ENCODE measurements around the gene KIF26A. TPM values are rescaled to one million over a fixed set of nuclear protein-coding genes. Genes with fewer than 3 reads are reported as not detected.
"Not testable (repeated sequence)": the region's sequence is repeated elsewhere in the genome, so short reads cannot be mapped to it uniquely, and the experiment has no call there.

The KIF26A gene
- polyA plus RNA-seq, 12 donors = 4.8 to 25.2 (median 5.9) TPM; not detected in 1

- DNase-seq = not testable (repeated sequence)
These were observed 15.0 kb downstream of the KIF26A start for GRCh38 chr14:104153394-104153755.

- DNase-seq = no peak
These were observed 15.9 kb downstream of the KIF26A start for GRCh38 chr14:104154246-104154645.

- no peak for DNase-seq
These were observed 17.1 kb downstream of the KIF26A start for GRCh38 chr14:104155513-104155912.

GRCh38 chr14:104156142-104156541 is 17.8 kb downstream of the KIF26A start:
- no peak for DNase-seq

- DNase-seq = no peak
These were observed 18.9 kb downstream of the KIF26A start for GRCh38 chr14:104157016-104157928.

GRCh38 chr14:104158827-104159798 is 20.7 kb downstream of the KIF26A start:
- DNase-seq = no peak

GRCh38 chr14:104159990-104160389 is 21.6 kb downstream of the KIF26A start:
- DNase-seq = no peak

GRCh38 chr14:104161602-104162367 is 23.4 kb downstream of the KIF26A start:
- DNase-seq = no peak

GRCh38 chr14:104162495-104162894 is 24.1 kb downstream of the KIF26A start:
- no peak for DNase-seq

- DNase-seq = no peak
These were observed 25.2 kb downstream of the KIF26A start for GRCh38 chr14:104163541-104163940.

- DNase-seq = no peak
These were observed 25.7 kb downstream of the KIF26A start for GRCh38 chr14:104164041-104164440.

- no peak for DNase-seq
These were observed 26.1 kb downstream of the KIF26A start for GRCh38 chr14:104164512-104164911.

GRCh38 chr14:104166698-104167097 is 28.3 kb downstream of the KIF26A start:
- DNase-seq = no peak

GRCh38 chr14:104168603-104169002 is 30.2 kb downstream of the KIF26A start:
- no peak for DNase-seq

- no peak for DNase-seq
These were observed 30.8 kb downstream of the KIF26A start for GRCh38 chr14:104169005-104169698.

- DNase-seq = peak; percentile 9
These were observed 31.5 kb downstream of the KIF26A start for GRCh38 chr14:104169699-104170479.

GRCh38 chr14:104171029-104171697 is 32.8 kb downstream of the KIF26A start:
- no peak for DNase-seq

- no peak for DNase-seq
These were observed 33.5 kb downstream of the KIF26A start for GRCh38 chr14:104171895-104172294.

- no peak for DNase-seq
These were observed 34.0 kb downstream of the KIF26A start for GRCh38 chr14:104172349-104172748.

- no peak for DNase-seq
These were observed 34.5 kb downstream of the KIF26A start for GRCh38 chr14:104172880-104173279.
